HL-60/S4 treated with phorbol 12-myristate 13-acetate at 8.2 ng/mL for 4 days and 3 days (cell line): ENCODE measurements around the gene DTX1.

Source experiments
- in situ Hi-C: fragments of 300-500 bp; cut with MboI; formaldehyde crosslinking; loops from 2 replicates; pipeline ENCODE4 v1.15.0; 2022; ENCODE audit warnings: low sequenced_read_pairs

Gene DTX1

GRCh38 chr12:113070117-113070906, 13.8 kb downstream of the DTX1 start:
- in situ Hi-C loops: no loop called here

- in situ Hi-C loops: no loop called here
Observed at GRCh38 chr12:113071135-113072112, 14.9 kb downstream of the DTX1 start.

- in situ Hi-C loops: no loop called here
Observed at GRCh38 chr12:113072136-113072535, 15.6 kb downstream of the DTX1 start.

GRCh38 chr12:113073586-113073985, 17.1 kb downstream of the DTX1 start:
- in situ Hi-C loops: no loop called here

GRCh38 chr12:113075137-113075683, 18.7 kb downstream of the DTX1 start:
- in situ Hi-C loops: no loop called here

GRCh38 chr12:113077057-113077858, 20.7 kb downstream of the DTX1 start:
- in situ Hi-C loops: no loop called here

GRCh38 chr12:113077859-113078255, 21.3 kb downstream of the DTX1 start:
- in situ Hi-C loops: no loop called here

GRCh38 chr12:113081873-113082272, 25.3 kb downstream of the DTX1 start:
- in situ Hi-C loops: no loop called here

- in situ Hi-C loops: no loop called here
Observed at GRCh38 chr12:113082486-113083148, 26.1 kb downstream of the DTX1 start.

- in situ Hi-C loops: no loop called here
Observed at GRCh38 chr12:113083863-113084435, 27.4 kb downstream of the DTX1 start.

- in situ Hi-C loops: no loop called here
Observed at GRCh38 chr12:113086249-113087164, 30.0 kb downstream of the DTX1 start.

- in situ Hi-C loops: no loop called here
Observed at GRCh38 chr12:113087193-113087592, 30.7 kb downstream of the DTX1 start.

GRCh38 chr12:113088037-113088436, 31.5 kb downstream of the DTX1 start:
- in situ Hi-C loops: no loop called here

- in situ Hi-C loops: no loop called here
Observed at GRCh38 chr12:113088971-113089756, 32.6 kb downstream of the DTX1 start.

GRCh38 chr12:113089839-113090238, 33.3 kb downstream of the DTX1 start:
- in situ Hi-C loops: no loop called here

- in situ Hi-C loops: no loop called here
Observed at GRCh38 chr12:113090740-113091139, 34.2 kb downstream of the DTX1 start.

GRCh38 chr12:113091506-113091905, 35.0 kb downstream of the DTX1 start:
- in situ Hi-C loops: no loop called here
